Activated naive CD4-positive, alpha-beta T cell (primary cell): ENCODE data around the gene URB1.
A peak's percentile ranks its signal among the peaks of the same experiment; 100 is the strongest.
"Not testable (repeated sequence)": the region's sequence is repeated elsewhere in the genome, so short reads cannot be mapped to it uniquely, and the experiment has no call there.

Experiments
- DNase-seq, 4 experiments: peaks; one replicate each; lab custom pipeline; 2025; lab: John Stamatoyannopoulos, UW

The URB1 gene

GRCh38 chr21:32392880-32393676, at the start of gene URB1:
TSS of gene URB1 (minus strand) at chr21:32393012. CDS start at chr21:32392910, 102 bp downstream.
- peak; percentile 86 to 96 (median 94) for DNase-seq

- DNase-seq = no peak
These were observed 44.9 kb upstream of the URB1 start for GRCh38 chr21:32437729-32438128.

GRCh38 chr21:32432982-32433660, 40.3 kb upstream of the URB1 start:
- DNase-seq = not testable (repeated sequence)

- DNase-seq = no peak
These were observed 35.3 kb upstream of the URB1 start for GRCh38 chr21:32427958-32428623.

GRCh38 chr21:32426592-32427051, 33.8 kb upstream of the URB1 start:
- no peak for DNase-seq

GRCh38 chr21:32426066-32426465, 33.3 kb upstream of the URB1 start:
- DNase-seq = no peak

GRCh38 chr21:32425628-32426027, 32.8 kb upstream of the URB1 start:
- DNase-seq = no peak

GRCh38 chr21:32424674-32425073, 31.9 kb upstream of the URB1 start:
- no peak for DNase-seq

- DNase-seq = no peak
These were observed 31.4 kb upstream of the URB1 start for GRCh38 chr21:32424191-32424535.

- DNase-seq = no peak
These were observed 30.7 kb upstream of the URB1 start for GRCh38 chr21:32423320-32424190.

- DNase-seq = no peak
These were observed 29.3 kb upstream of the URB1 start for GRCh38 chr21:32422064-32422463.

GRCh38 chr21:32418146-32418545, 25.3 kb upstream of the URB1 start:
- DNase-seq = no peak

GRCh38 chr21:32415451-32416398, 22.9 kb upstream of the URB1 start:
- DNase-seq = no peak

GRCh38 chr21:32414579-32415358, 22.0 kb upstream of the URB1 start:
- no peak for DNase-seq

- no peak for DNase-seq
These were observed 21.1 kb upstream of the URB1 start for GRCh38 chr21:32413697-32414578.

- DNase-seq = no peak
These were observed 20.2 kb upstream of the URB1 start for GRCh38 chr21:32413015-32413504.

GRCh38 chr21:32412162-32413014, 19.6 kb upstream of the URB1 start, which contains the start of gene EVA1C:
TSS of gene EVA1C (plus strand) at chr21:32412706. CDS start at chr21:32412854, 148 bp downstream.
- DNase-seq = peak; percentile 31 to 67 (median 50)
